Motor neuron (in vitro differentiated cells): ENCODE measurements around the gene TPD52L2. TPM values are rescaled to one million over a fixed set of nuclear protein-coding genes. Genes with fewer than 3 reads are reported as not detected.
"Not testable (repeated sequence)": the region's sequence is repeated elsewhere in the genome, so short reads cannot be mapped to it uniquely, and the experiment has no call there.

Experiments
- ATAC-seq, 8 experiments: fragments of 200-7000 bp; cut with Tn5 transposase; replicated peaks in 6 of 8; 2 replicates each; pipeline ENCODE4 v1.8.0; 2021; ENCODE audit warnings: mild to moderate bottlenecking in 8 of 8, moderate library complexity in 8 of 8
- H3K27ac ChIP-seq, 2 donors: fragments of 250-450 bp; sonication (Bioruptor Pico); 2 replicates each; pipeline ENCODE4 v1.9.0; 2021; ENCODE audit warnings: antibody characterized with exemption in 2 of 2, mild to moderate bottlenecking in 2 of 2, moderate library complexity in 1 of 2
- H3K4me1 ChIP-seq, 2 donors: fragments of 250-450 bp; sonication (Bioruptor Pico); replicated peaks in 1 of 2; 2 replicates each; pipeline ENCODE4 v1.6.1; 2021; ENCODE audit warnings: antibody characterized with exemption in 2 of 2, mild to moderate bottlenecking in 2 of 2, moderate library complexity in 1 of 2
- H3K4me3 ChIP-seq, 5 donors: fragments of 250-450 bp; sonication (Bioruptor Pico); 2 replicates each; pipeline ENCODE4 v1.9.0; 2021; ENCODE audit warnings: antibody characterized with exemption in 5 of 5, mild to moderate bottlenecking in 5 of 5, moderate library complexity in 4 of 5
- WGBS, 10 experiments: fragments of 450-650 bp; shearing (Covaris generic); methylation state at CpG; one replicate each; pipeline ENCODE4 v1.0.0; 2022; 5-methylcytosine and 5-hydroxymethylcytosine counted together
- in situ Hi-C, 9 experiments: fragments of 400-800 bp; cut with MboI; loops; one replicate each; pipeline ENCODE4 v1.15.0; 2021; ENCODE audit warnings: low sequenced_read_pairs in 9 of 9, low pct_unique_long_range_greater_than_20kb in 2 of 9; ENCODE audit not compliant: unreplicated experiment in 9 of 9
- total RNA-seq, 8 experiments: library from RNA; unstranded; fragments of 300-600 nt; gene quantifications; 2 replicates each; pipeline versions ENCODE4 v1.2.3 to v1.2.4, GENCODE V29; 2022

The TPD52L2 gene
- total RNA-seq, 8 experiments from 2014 or later, result 41.3 to 108 (median 70.4) TPM

DNA sequence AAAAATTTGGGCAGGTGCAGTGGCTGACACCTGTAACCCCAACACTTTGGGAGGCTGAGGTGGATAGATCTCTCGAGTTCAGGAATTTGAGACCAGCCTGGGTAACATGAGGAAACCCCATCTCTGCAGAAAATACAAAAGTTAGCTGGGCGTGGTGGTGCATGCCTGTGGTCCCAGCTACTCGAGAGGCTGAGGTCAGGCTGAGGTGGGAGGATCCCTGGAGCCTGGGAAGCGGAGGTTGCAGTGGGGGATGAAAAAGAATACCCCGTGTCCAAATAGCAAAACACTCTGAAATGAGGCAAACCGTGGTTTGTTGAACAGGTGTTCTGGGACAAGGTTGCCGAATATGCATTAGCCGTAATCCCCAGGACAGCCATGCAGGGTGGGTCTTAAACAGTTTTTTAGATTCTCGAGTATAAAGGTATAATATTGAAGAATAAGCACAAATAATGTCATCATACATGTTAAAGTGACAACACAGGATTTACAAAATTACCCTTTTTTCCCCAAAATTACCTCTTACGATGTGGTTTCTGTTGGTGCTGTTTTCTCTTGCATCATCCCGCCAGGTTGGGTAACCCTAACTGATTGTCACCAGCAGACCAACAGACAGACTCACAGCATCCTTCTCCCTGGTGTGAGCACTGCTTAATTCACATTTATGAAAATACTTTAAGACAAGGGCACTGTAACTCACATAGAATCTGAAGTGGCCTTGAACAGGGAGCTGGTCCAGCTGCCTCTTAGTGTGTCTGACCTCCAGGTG is 38.9 kb downstream of the TPD52L2 start:
- Histone ChIP-seq H3K4me3 (no peak overlapping the region), H3K27ac (no peak overlapping the region), H3K4me1 (no peaks in the 10 kb centered on the region)
- ATAC-seq, result no peak
- in situ Hi-C loops, result no loop called here
- WGBS, 10 experiments, result 78 to 100% (median 94%) methylated on average over 1 to 10 of the region's 11 CpGs

DNA sequence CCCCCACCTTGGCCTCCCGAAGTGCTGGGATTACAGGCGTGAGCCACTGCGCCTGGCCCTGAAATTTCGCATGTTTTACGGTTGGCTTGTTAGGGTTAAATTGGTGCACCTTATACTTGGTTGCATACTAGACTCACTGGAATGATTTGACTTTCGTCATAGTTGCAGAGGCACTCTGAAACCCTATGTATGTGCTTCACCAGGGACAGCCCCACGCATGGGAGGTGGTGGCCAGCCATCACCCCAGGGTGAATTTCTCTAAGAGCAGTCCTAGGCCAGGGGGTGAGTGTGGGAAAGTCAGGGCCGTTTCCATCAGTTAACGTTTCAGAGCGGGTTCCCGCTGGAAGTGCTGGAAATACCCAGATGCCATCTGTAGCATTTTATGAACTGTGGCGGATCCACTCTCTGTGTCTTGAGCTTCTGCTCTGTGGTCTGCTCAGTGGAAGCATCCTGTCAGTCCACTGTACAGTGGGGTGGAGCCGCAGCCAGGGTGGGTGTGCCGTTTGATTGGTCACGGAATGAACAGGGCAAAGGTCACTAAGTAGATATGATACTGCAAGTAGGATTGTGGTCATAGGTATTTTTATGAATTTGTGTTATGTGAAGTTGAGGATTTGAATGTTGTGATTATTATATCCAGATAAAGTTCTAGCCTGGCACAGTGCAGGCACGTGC is 43.1 kb downstream of the TPD52L2 start:
- Histone ChIP-seq H3K4me1 (no peaks in the 10 kb centered on the region), H3K4me3 (no peak overlapping the region), H3K27ac (no peak overlapping the region)
- 21 to 94% (median 86%) methylated on average over 2 to 12 of the region's 16 CpGs; no CpG with 5 or more reads in 3 of the 10 experiments for WGBS, 10 experiments
- peak in 2 of 8 experiments; percentile 22 to 64 for ATAC-seq
- in situ Hi-C loops, result no loop called here

DNA sequence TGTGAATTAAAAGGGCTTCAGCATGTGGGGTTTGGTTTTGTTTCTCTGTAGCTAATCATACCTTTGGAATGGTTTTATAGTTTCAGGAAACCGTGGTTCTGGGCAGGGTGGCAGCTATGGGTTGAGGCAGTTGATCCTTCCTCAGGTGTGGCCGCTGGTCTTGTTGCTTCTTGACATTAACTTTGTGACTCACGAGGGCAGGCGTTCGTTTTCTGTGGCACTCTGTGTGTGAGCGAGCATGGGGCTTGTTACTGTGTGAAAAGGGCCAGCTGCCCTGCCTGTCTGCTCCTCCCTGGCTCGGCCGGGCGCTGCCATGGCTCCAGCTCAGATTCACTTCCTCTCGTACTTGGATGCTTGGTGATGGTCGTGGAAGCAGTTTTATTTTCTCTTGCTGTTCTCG is 46.1 kb downstream of the TPD52L2 start:
- 0 to 91% (median 83%) methylated on average over 1 to 9 of the region's 12 CpGs; no CpG with 5 or more reads in 3 of the 10 experiments for WGBS, 10 experiments
- in situ Hi-C loops, result no loop called here
- Histone ChIP-seq H3K4me1 (no peaks in the 10 kb centered on the region), H3K4me3 (no peak overlapping the region), H3K27ac (no peak overlapping the region)
- ATAC-seq, result peak in 3 of 8 experiments; percentile 45 to 84 (median 83)

DNA sequence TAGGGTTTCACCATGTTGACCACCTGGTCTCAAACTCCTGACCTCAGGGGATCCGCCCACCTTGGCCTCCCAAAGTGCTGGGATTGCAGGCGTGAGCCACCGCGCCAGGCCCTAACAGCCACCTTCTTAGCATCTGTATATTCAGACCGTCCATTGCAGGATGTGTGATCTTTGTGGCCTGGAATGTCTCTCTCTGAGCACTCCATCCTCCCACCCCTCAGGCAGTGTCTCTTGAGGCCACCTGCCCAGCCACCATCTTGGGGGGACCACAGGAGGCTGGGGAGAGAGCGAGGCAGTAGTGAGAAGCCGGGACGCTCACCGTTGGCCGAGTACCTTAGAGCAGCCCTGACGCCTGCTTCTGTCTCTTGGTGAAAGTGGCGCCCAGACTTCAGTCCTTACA is 48.7 kb downstream of the TPD52L2 start:
- WGBS, 10 experiments, result 50 to 100% (median 100%) methylated on average over 1 to 7 of the region's 12 CpGs; no CpG with 5 or more reads in 4 of the 10 experiments
- no peak overlapping the region for H3K4me3 ChIP-seq
- in situ Hi-C loops, result no loop called here
- ATAC-seq, result no peak
- no peaks in the 10 kb centered on the region for H3K4me1 ChIP-seq
- H3K27ac ChIP-seq, result no peak overlapping the region

DNA sequence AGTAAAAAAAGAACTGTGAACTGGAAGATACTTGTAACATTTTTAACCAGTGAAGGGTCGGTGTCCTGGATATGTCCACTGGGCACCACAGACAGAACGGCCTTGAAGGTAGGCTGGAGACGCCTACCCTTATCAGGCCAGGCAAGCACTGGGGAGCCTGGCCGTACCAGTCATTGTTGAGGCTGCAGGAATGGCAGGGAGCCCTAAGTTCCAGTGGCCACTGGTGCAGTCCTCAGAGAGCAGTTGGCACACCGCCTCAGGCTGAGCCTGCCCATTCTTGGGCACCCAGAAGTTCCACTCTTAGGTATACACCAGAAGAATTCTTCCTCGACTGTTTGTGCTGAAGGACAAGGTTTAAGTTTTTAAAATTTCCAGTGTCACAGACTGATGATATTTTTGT is 50.4 kb downstream of the TPD52L2 start:
- Histone ChIP-seq H3K4me3 (no peak overlapping the region), H3K4me1 (no peaks in the 10 kb centered on the region), H3K27ac (no peak overlapping the region)
- no peak for ATAC-seq
- in situ Hi-C loops, result no loop called here
- 80 to 100% (median 97%) methylated on average over 1 to 6 of the region's 6 CpGs; no CpG with 5 or more reads in 2 of the 10 experiments for WGBS, 10 experiments

DNA sequence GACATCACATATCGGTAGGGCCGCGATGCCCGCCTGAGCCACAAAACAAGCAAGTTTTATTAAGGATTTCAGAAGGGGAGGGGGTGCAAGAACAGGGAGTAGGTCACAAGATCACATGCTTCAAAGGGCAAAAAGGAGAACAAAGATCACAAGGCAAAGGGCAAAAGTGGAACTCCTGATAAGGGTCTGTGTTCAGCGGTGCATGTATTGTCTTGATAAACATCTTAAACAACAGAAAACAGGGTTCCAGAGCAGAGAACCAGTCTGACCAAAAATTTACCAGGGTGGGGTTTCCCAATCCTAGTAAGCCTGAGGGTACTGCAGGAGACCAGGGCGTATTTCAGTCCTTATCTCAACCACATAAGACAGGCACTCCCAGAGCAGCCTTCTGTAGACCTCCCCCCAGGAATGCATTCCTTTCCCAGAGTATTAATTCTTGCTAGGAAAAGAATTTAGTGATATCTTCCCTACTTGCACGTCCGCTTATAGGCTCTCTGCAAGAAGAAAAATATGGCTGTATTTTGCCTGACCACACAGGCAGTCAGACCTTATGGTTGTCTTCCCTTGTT is 51.4 kb downstream of the TPD52L2 start:
- not testable (repeated sequence) for H3K4me1 ChIP-seq
- WGBS, 10 experiments, result 83 to 100% (median 95%) methylated on average over 1 to 8 of the region's 8 CpGs; no CpG with 5 or more reads in 1 of the 10 experiments

DNA sequence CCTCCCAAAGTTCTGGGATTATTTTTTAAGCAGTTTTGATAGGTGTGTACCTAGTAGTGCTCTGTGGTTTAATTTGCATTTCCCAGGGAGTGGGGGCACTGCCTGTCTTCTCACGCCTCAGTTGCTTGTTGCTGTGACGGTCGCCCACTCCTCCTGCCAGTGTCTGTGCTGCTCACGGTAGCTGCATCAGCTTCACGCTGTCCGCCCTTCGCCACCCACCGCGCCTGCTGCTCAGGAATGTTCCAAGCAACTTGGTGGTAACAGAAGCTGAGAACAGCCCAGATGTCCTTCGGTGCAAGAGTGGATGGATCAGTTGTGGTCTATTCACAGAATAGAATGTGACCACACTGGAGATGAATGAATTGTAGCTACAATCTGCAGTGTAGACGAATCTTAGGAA is 52.7 kb downstream of the TPD52L2 start:
- no peak overlapping the region for H3K4me3 ChIP-seq
- no peaks in the 10 kb centered on the region for H3K4me1 ChIP-seq
- H3K27ac ChIP-seq, result no peak overlapping the region
- ATAC-seq, result no peak
- in situ Hi-C loops, result no loop called here
- 92 to 100% (median 100%) methylated on average over 1 to 6 of the region's 11 CpGs; no CpG with 5 or more reads in 5 of the 10 experiments for WGBS, 10 experiments

More for the DNA sequence above, 51.4 kb downstream of the TPD52L2 start:
- in situ Hi-C loops, H3K27ac ChIP-seq, ATAC-seq, H3K4me3 ChIP-seq: not testable (repeated sequence)

DNA sequence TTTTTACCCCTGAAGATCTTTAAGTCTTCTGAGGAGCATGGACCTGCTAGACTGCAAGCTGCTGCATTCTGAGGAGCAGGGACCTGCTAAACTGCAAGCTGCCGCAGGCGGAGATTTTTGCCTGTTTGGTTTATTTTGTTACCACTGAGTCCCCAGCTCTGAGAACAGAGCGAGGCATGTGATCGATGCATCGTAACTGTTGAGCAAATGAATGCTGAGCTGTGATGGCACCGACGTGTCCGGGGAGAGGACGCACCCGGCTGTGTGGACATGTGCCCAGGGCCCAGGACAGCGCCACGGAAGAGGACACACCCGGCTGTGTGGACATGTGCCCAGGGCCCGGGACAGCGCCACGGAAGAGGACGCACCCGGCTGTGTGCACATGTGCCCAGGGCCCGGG is 54.1 kb downstream of the TPD52L2 start:
- H3K4me3 ChIP-seq, result no peak overlapping the region
- no peak overlapping the region for H3K27ac ChIP-seq
- in situ Hi-C loops, result no loop called here
- WGBS, 10 experiments, result 80 to 100% (median 93%) methylated on average over 1 to 7 of the region's 19 CpGs; no CpG with 5 or more reads in 2 of the 10 experiments
- no peaks in the 10 kb centered on the region for H3K4me1 ChIP-seq
- no peak for ATAC-seq

DNA sequence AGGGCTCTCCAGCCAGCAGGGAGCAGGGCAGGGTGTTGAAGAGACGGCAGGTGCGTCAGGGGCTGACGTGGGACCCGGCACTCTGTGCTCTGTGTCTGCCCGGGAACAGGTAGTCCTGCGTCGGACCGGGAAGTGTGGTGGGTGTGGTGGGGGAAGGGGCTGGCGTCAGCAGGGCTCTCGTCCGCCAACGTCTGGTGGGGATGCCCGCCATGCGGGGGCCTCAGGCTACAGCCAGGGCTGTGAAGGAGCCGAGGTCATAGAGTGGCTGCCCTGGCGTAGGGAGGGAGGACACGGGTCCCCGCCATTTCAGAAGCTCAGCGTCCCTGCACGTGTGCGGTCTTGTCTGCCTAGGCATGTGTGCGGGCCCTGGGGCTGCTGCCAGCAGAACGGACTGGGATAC is 55.2 kb downstream of the TPD52L2 start:
- 85 to 100% (median 96%) methylated on average over 1 to 16 of the region's 23 CpGs; no CpG with 5 or more reads in 7 of the 10 experiments for WGBS, 10 experiments
- no peak overlapping the region for H3K27ac ChIP-seq
- in situ Hi-C loops, result no loop called here
- no peaks in the 10 kb centered on the region for H3K4me1 ChIP-seq
- no peak for ATAC-seq
- H3K4me3 ChIP-seq, result no peak overlapping the region

DNA sequence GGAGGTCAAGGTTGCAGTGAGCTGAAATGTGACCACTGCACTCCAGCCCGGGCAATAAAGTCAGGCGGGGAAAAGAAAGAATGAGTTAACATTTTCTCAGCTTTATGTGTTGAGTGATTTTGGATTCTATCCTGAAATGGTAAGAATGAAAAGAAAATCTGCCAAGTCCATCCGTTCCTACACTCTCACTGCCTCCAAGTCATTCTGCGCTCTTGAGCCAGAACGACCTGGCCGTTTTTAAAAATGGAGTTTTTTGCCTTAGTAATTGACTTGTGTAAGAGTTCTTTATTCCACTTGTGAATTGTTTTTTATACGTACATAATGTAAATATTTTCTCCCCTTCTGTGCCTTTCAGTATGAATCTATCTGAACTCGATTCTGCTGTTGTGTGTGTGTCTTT is 58.6 kb downstream of the TPD52L2 start:
- in situ Hi-C loops, result no loop called here
- Histone ChIP-seq H3K27ac (no peak overlapping the region), H3K4me1 (no peaks in the 10 kb centered on the region), H3K4me3 (no peak overlapping the region)
- WGBS, 10 experiments, result 29 to 96% (median 91%) methylated on average over 2 to 8 of the region's 8 CpGs; no CpG with 5 or more reads in 1 of the 10 experiments
- ATAC-seq, result no peak

DNA sequence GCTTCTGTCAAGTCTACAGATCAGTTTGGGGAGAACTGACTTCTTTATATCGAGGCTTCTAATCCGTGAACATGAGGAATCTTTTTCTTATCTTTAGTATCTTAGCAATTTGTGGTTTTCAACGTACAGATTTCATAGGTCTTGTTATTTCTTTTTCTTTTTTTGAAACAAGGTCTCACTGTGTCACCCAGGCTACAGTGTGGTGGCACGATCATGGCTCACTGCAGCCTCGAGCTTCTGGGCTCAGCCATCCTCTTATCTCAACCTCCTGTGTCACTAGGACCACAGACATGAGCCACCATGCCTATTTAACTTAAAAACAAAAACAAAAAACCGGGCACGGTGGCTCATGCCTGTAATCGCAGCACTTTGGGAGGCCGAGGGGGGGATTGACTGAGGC is 59.2 kb downstream of the TPD52L2 start:
- no peak overlapping the region for H3K27ac ChIP-seq

DNA sequence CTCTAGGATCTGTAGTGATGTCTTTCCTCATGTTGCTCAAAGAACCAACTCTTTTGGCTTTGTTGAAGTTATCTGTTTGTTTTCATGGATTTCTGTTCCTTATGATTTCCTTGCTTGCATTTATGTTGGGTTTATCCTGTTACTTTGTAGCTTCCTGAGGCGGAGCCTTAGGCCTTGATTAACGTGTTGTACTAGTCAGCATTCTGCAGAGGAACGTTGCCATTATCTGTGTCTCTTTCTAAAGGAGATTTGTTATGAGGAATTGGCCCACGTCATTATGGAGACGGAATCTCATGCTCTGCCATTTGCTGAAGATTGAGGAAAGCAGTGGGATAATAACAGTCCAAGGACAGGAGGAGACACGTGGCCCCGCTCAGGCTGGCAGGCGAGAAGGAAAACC is 61.2 kb downstream of the TPD52L2 start:
- H3K4me1 ChIP-seq, result no peaks in the 10 kb centered on the region
- H3K27ac ChIP-seq, result no peak overlapping the region
- WGBS, 10 experiments, result 60 to 94% (median 84%) methylated on average over 2 to 8 of the region's 8 CpGs
- in situ Hi-C loops, result no loop called here
- ATAC-seq, result no peak
- no peak overlapping the region for H3K4me3 ChIP-seq

More for the DNA sequence above, 59.2 kb downstream of the TPD52L2 start:
- in situ Hi-C loops, result no loop called here
- Histone ChIP-seq H3K4me3 (no peak overlapping the region), H3K4me1 (no peaks in the 10 kb centered on the region)
- 20 to 100% (median 81%) methylated on average over 1 to 8 of the region's 9 CpGs for WGBS, 10 experiments
- ATAC-seq, result no peak

DNA sequence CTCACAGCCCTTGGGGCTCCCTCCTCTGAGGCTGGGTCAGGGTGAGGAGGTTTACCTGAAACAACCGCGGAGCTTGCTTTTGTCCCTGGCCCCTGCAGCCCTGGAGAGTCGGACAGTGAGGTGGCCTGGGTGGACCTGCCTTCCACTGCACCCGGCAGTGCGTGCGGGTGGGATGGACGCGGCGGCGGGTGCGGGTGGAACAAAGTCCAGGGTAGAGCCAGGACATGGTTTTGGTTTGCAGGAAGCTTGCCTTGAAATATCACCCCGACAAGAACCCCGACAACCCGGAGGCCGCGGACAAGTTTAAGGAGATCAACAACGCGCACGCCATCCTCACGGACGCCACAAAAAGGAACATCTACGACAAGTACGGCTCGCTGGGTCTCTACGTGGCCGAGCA is 64.0 kb downstream of the TPD52L2 start:
- no peaks in the 10 kb centered on the region for H3K4me1 ChIP-seq
- H3K27ac ChIP-seq, result no peak overlapping the region
- no peak for ATAC-seq
- no peak overlapping the region for H3K4me3 ChIP-seq
- 95 to 100% methylated on average over 1 to 12 of the region's 26 CpGs; no CpG with 5 or more reads in 8 of the 10 experiments for WGBS, 10 experiments
- in situ Hi-C loops, result no loop called here
